Brain microvascular endothelial cell (primary cell): Measurements from ENCODE around the gene BIN2.
A peak's percentile ranks its signal among the peaks of the same experiment; 100 is the strongest.

Experiments used
- DNase-seq: peaks from one replicate; pipeline ENCODE4 v3.0.0-alpha.2; 2020
- H3K27ac ChIP-seq: fragments of 250-450 bp; sonication (Bioruptor Pico); 2 replicates; pipeline ENCODE4 v1.5.1; 2020; ENCODE audit warnings: mild to moderate bottlenecking, moderate library complexity
- H3K27me3 ChIP-seq: fragments of 250-450 bp; sonication (Bioruptor Pico); replicated peaks from 2 replicates; pipeline ENCODE4 v1.5.1; 2020; ENCODE audit warnings: mild to moderate bottlenecking
- H3K36me3 ChIP-seq: fragments of 250-450 bp; sonication (Bioruptor Pico); replicated peaks from 2 replicates; pipeline ENCODE4 v1.5.1; 2020; ENCODE audit warnings: mild to moderate bottlenecking
- H3K4me3 ChIP-seq: 2 replicates; pipeline ENCODE4 v1.5.1; 2011; ENCODE audit warnings: low read depth, mild to moderate bottlenecking, control low read depth, low read length, moderate library complexity
- in situ Hi-C: cut with HindIII; loops from 2 replicates; pipeline ENCODE4 v1.10.0; 2017; ENCODE audit warnings: low sequenced_read_pairs, low pct_ligation_motif_present
- TF ChIP-seq, protein P1 (sequence below): IDR thresholded peaks from 2 replicates; pipeline ENCODE4 v1.5.1; 2011; ENCODE audit warnings: low read depth, mild to moderate bottlenecking, moderate library complexity, low read length, control low read depth, inconsistent platforms; ENCODE audit errors: missing control alignments

Gene BIN2

DNA sequence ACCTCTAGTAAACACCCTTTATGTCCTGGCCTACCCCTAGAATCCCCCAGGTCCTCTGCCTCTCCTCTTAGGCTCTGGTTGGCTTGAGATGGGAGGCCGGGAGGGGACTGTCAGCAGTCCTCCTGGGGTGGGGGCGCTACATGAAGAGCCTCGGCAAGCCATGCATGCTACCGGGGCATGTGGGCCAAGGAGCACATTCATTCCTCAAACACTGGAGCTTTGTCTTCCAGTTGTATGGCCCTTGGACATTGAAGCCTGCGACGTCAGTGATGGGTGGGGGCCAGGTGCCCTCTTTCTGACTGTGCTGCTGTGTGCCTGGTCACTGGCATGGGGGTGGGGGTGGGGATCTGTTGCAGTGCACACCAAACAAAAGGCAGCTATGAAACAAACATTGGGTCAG lies 38.3 kb upstream of the BIN2 start:
- no peak for DNase-seq
- in situ Hi-C loops: no loop called here

DNA sequence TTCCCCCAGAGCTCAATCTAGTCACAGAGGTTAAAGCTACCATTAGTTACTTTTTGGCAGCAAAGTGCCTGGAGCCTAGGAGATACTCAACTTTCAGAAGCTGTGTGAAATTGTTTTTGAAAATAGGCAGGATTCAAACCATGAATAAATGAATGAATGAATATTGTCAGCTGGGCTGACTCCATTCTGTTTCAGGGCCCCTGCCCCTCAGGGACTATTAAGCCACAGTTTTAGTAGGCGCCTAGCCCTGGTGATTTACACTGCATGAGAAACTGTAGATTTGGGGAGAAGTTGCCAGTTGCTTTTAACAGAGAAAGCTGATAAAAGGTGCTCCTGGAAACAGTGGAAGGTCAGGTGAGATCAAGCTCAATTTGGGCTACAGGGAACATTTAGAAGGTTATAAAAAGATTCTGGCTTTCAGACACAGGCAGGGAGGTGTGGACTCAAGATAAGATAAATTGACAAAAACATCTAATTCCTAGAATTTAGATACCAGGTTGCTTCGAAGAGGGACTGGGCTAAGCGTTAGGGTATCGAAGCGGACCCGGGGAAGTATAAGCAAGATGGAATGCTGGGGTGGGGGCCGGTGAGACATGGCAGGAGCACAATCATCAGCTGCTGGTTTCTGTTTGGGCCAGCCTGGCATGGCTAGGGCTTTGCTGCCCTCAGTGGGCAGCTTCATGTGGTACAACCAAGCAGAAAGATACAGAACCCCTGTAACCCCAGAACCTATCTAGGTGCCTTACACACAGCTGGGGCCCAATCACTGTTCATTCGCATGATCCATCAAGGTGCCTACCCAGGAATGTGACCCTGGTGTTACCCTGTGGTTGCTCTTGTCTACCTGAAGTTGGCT lies 37.4 kb upstream of the BIN2 start:
- DNase-seq: no peak
- in situ Hi-C loops: no loop called here
- Histone ChIP-seq H3K27ac (no peak overlapping the region), H3K36me3 (no peaks in the 10 kb centered on the region), H3K27me3 (no peaks in the 10 kb centered on the region), H3K4me3 (no peak overlapping the region)
- TF ChIP-seq, protein P1, sequence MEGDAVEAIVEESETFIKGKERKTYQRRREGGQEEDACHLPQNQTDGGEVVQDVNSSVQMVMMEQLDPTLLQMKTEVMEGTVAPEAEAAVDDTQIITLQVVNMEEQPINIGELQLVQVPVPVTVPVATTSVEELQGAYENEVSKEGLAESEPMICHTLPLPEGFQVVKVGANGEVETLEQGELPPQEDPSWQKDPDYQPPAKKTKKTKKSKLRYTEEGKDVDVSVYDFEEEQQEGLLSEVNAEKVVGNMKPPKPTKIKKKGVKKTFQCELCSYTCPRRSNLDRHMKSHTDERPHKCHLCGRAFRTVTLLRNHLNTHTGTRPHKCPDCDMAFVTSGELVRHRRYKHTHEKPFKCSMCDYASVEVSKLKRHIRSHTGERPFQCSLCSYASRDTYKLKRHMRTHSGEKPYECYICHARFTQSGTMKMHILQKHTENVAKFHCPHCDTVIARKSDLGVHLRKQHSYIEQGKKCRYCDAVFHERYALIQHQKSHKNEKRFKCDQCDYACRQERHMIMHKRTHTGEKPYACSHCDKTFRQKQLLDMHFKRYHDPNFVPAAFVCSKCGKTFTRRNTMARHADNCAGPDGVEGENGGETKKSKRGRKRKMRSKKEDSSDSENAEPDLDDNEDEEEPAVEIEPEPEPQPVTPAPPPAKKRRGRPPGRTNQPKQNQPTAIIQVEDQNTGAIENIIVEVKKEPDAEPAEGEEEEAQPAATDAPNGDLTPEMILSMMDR: peak; percentile 27

More for the DNA sequence above, 38.3 kb upstream of the BIN2 start:
- Histone ChIP-seq H3K27ac (no peak overlapping the region), H3K36me3 (no peaks in the 10 kb centered on the region), H3K27me3 (no peaks in the 10 kb centered on the region), H3K4me3 (no peak overlapping the region)
- TF ChIP-seq, protein P1: no peak

DNA sequence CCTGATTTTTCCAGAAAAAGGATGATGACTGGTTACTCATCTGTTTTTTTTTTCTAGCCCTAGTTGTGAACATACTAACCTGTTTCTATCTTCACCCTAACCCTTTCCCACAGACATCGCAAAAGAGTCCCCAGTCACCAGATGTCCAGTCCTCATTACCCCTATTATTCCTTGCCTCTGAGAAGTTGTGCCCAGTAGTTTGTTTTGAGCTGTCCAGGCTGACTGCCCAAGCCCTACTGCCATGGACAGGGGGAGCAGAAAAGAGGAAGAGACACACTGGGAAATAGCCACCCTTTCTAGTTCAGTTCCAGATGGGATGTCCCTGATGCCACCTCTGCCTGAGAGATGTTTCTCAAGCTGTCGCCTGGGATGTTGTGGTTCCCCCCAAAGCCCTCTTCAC lies 36.3 kb upstream of the BIN2 start:
- no peaks in the 10 kb centered on the region for H3K27me3 ChIP-seq
- TF ChIP-seq, protein P1: no peak
- no peak for DNase-seq
- H3K27ac ChIP-seq: no peak overlapping the region
- in situ Hi-C loops: no loop called here
- H3K4me3 ChIP-seq: no peak overlapping the region
- no peaks in the 10 kb centered on the region for H3K36me3 ChIP-seq

DNA sequence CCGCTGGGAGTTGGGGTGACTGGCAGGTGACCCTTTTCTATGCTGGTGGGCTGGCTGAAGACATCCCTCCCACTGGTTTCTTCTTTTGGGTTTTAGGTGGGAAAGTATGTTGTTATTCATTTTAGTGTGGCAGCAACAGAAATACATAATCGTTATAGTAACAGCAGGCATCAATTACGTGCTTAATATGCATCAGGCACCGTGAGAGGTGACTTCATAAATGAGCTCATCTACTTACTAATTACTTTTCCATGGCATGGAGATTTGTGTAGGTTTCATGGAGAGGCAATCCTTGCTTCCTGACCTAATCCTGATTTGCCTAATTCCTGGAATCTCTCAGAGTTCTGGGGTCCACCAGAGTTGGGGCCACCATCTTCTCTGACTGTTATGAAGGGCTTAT lies 35.9 kb upstream of the BIN2 start:
- DNase-seq: no peak
- in situ Hi-C loops: no loop called here
- H3K27me3 ChIP-seq: no peaks in the 10 kb centered on the region
- H3K36me3 ChIP-seq: no peaks in the 10 kb centered on the region
- H3K27ac ChIP-seq: no peak overlapping the region
- H3K4me3 ChIP-seq: no peak overlapping the region
- TF ChIP-seq, protein P1: no peak

DNA sequence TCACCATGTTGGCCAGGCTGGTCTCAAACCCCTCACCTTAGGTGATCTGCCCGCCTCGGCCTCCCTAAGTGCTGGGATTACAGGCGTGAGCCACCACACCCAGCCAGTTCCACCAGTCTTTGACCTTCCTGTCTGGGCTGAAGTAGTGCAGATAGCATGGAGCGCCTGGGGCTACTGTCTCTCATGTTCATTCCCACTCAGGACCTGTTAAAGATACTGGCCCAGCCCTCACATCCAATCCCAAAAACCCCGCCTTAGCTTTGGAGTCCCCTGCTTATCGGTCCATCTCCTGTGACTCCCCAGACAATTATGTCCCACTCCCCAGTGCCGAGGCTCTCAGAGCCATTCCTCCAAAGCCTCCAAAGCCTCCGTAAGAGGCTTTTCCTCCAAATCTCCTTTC lies 34.5 kb upstream of the BIN2 start:
- TF ChIP-seq, protein P1: no peak
- Histone ChIP-seq H3K27ac (no peak overlapping the region), H3K27me3 (no peaks in the 10 kb centered on the region), H3K36me3 (no peaks in the 10 kb centered on the region), H3K4me3 (no peak overlapping the region)
- no peak for DNase-seq
- in situ Hi-C loops: no loop called here

DNA sequence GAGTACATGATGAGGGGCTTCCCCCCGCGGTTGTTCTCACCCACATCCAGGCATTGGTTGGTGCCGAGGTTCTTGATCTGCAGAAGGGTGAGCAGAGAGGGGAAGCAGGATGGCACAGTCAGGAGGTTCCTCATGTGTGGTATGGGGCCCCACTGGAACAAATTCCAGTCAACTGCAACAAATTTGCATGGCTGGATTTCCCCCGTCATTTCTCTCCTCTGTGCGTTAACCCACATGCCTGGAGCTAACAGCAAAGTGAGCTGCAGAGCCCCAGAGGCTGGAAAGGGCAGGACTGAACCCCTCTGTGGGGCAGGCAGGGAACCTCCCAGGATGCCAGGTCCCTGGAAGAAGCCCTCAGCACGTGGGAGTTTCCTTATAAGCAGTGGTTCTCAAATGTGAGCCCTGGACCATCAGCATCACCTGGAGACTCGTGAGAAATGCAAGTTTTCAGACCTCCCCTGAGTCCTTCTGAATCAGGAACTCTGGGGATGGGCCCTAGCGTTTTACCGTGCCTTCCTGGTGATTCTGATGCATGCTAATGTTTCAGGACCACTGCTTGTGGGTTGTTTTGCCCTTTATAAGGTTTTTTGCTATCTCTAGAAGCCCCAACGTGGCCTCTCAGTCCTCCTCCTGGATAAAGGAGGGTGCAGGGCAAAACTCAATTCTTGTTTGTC lies 33.5 kb upstream of the BIN2 start:
- Histone ChIP-seq H3K27me3 (no peaks in the 10 kb centered on the region), H3K4me3 (no peak overlapping the region), H3K27ac (no peak overlapping the region), H3K36me3 (no peaks in the 10 kb centered on the region)
- DNase-seq: no peak
- in situ Hi-C loops: no loop called here
- TF ChIP-seq, protein P1: no peak
